Activated T-helper 1 cell treated with anti-CD3 and anti-CD28 coated beads, Interleukin-2, amount 50 U/mL, for 16 hours (primary cell): ENCODE data around the gene TMEM184B.

ENCODE experiments used
- DNase-seq, 2 donors: peaks; one replicate each; pipeline ENCODE4 v3.0.0-alpha.2; 2020; ENCODE audit warnings: low read depth in 1 of 2, low spot score in 1 of 2

Gene TMEM184B

GRCh38 chr22:38308791-38309498 lies 36.1 kb upstream of the TMEM184B start:
- DNase-seq = no peak

- DNase-seq = no peak
Measured at GRCh38 chr22:38305471-38306448, 33.0 kb upstream of the TMEM184B start.

GRCh38 chr22:38304526-38304925 lies 31.7 kb upstream of the TMEM184B start:
- DNase-seq = no peak

- DNase-seq = no peak
Measured at GRCh38 chr22:38303974-38304373, 31.2 kb upstream of the TMEM184B start.

GRCh38 chr22:38302906-38303305 lies 30.1 kb upstream of the TMEM184B start:
- DNase-seq = no peak

GRCh38 chr22:38300946-38301345 lies 28.1 kb upstream of the TMEM184B start:
- DNase-seq = no peak

GRCh38 chr22:38300197-38300945 lies 27.6 kb upstream of the TMEM184B start:
- no peak for DNase-seq

- DNase-seq = no peak
Measured at GRCh38 chr22:38299770-38300102, 26.9 kb upstream of the TMEM184B start.

GRCh38 chr22:38298312-38299005 lies 25.6 kb upstream of the TMEM184B start:
- DNase-seq = peak in 1 of 2 donors; percentile 21

- DNase-seq = no peak
Measured at GRCh38 chr22:38296372-38296771, 23.6 kb upstream of the TMEM184B start.

- DNase-seq = no peak
Measured at GRCh38 chr22:38295863-38296262, 23.1 kb upstream of the TMEM184B start.

- no peak for DNase-seq
Measured at GRCh38 chr22:38295339-38295738, 22.5 kb upstream of the TMEM184B start.

GRCh38 chr22:38294193-38294592 lies 21.4 kb upstream of the TMEM184B start:
- DNase-seq = no peak

- no peak for DNase-seq
Measured at GRCh38 chr22:38292694-38293093, 19.9 kb upstream of the TMEM184B start.

- no peak for DNase-seq
Measured at GRCh38 chr22:38291201-38291777, 18.5 kb upstream of the TMEM184B start.

- no peak for DNase-seq
Measured at GRCh38 chr22:38290347-38290746, 17.5 kb upstream of the TMEM184B start.

- DNase-seq = no peak
Measured at GRCh38 chr22:38289583-38290082, 16.8 kb upstream of the TMEM184B start.

- DNase-seq = no peak
Measured at GRCh38 chr22:38286915-38287669, 14.3 kb upstream of the TMEM184B start.

- DNase-seq = no peak
Measured at GRCh38 chr22:38285018-38285417, 12.2 kb upstream of the TMEM184B start.

- no peak for DNase-seq
Measured at GRCh38 chr22:38284042-38284402, 11.2 kb upstream of the TMEM184B start.
